T-helper 1 cell (primary cell): ENCODE results near the gene TXLNB.

Source experiments
- DNase-seq, 5 donors: peaks; one replicate each; pipeline ENCODE4 v3.0.0-alpha.2; 2012 to 2020
- total RNA-seq, 4 donors: gene quantifications; one replicate each; lab custom pipeline; 2026; lab: John Stamatoyannopoulos, UW

The TXLNB gene
- 0.59 to 2.7 (median 2.1) reads per million in 4 donors for total RNA-seq

DNA sequence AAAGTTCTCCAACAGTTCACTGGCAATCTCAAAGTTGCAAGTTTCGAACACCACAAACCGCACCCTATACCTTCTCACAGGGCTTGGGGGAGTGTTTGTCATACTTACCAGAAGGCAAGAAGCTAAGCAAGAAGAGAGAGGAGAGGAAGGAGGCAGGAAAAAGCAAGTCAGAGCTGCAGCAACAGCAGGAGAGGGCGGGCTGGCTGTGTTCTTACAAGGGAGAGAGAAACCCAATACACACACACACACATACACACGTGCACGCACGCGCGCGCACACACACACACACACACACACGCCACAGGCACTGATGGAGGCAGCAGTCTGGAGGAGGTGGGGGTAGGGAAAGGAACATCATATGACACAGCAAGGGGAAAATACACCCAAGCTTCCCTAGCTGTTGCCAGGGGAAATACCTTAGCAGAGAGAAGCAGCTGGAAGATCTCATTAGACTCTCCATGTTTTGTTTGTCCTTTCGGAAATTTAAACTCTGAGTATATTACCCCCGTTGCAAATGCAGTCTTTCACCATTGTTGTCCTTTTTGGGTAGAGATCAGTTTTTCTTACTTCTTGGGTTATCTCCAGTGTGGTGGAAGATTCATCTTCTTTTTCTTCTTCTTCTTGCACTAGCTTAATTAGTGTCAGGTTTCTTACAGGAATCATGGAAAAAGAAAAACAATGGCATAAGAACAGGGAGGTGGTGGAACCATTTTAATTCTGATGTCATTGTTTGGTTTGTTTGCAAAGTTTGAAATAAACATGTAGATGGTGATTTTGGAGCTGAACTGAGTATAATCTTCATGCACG, at the start of gene TXLNB:
Gene TXLNB, minus strand, starts transcription at position 186 of the 807 bp plus-strand sequence. CDS start 3,099 bp downstream, outside the sequence.
- DNase-seq = peak; percentile 43 to 96 (median 56)

DNA sequence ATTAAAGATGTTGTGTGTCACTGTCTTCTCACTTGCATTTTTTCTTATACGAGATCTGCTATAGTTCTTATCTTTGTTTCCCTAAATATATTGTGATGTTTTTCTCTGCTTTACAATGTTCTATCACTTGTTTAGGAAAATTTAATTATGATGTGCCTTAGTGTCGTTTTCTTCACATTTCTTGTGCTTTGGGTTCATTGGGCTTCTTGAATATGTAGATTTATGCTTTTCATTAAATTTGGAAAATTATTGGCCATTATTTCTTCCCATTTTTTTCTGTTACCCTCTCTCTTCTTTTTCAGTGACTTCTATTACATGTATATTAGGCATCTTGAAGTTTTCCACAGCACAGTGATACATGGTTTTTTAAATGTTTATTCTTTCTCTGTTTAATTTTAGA, 49.3 kb upstream of the TXLNB start:
- no peak for DNase-seq

DNA sequence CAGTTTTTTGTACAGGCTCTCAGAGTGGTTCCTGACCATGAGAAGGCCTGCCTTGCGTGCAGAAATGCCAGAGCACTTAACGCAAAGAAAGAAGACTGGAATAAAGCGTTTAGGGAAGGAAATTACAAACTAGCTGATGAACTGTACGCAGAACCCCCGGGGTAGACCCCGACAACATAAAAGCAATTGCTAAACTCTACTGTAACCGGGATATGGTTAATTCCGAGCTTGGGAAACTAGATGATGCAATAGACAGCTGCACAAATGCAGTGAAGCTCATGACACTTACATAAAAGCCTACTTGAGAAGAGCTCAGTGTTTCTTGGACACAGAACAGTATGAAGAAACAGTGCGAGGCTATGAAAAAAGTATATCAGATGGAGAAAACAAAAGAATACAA, 47.0 kb upstream of the TXLNB start:
- no peak for DNase-seq

DNA sequence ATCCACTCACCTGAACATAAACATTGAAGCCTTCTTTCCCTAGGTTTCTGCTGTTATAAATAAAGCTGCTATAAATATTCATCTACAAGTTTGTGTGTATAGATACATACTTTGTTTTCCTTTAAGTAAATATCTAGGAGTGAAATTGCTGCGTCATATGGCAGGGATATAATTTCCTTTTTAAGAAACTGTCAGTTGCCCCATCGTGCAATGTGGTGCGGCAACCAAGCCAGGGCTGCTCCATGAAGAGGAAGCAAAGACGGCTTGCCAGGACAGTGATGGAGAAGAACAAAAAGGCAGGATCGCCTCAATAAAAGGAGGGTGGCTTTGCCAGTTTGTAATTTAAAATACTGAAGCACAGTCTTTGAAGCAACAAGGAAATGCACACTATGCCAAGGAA, 46.0 kb upstream of the TXLNB start:
- no peak for DNase-seq

DNA sequence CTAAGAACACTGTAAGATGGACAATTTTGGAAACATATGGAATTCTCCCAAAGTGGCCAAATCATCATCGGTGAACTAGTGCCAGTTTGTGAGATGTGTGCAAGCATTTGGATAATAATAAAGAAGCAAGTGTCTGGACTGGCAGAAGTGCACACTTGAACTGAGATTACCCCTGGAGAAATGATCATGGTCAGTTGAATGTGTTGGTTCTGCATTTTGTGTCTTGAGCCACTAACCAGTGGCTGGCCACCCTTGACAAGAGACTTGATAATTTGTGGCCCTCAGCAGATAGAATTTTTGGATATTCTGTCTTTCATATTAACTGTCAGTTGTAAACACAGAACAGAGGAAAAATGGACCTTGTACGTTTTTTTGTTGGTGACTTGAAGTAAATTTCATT, 45.2 kb upstream of the TXLNB start:
- DNase-seq = no peak

DNA sequence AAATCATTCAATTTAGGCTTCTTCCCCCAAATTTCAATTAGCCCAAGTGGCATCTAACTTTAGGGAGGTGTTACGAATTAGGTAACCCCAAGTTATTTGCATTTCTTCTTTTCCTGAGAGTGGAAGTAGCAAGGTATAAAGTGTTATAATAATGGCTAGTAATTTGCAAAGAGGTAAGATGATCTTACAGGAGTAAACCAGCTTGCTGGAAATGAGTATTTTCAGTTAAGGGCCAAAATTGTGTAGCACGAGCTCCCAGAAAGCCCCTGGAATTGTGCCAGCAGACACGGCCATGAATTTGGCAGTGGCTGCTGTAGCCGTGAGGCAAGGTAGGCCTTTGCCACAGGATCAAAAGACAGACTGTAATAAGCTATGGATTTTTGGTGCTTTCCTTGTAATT, 44.7 kb upstream of the TXLNB start:
- DNase-seq = no peak

DNA sequence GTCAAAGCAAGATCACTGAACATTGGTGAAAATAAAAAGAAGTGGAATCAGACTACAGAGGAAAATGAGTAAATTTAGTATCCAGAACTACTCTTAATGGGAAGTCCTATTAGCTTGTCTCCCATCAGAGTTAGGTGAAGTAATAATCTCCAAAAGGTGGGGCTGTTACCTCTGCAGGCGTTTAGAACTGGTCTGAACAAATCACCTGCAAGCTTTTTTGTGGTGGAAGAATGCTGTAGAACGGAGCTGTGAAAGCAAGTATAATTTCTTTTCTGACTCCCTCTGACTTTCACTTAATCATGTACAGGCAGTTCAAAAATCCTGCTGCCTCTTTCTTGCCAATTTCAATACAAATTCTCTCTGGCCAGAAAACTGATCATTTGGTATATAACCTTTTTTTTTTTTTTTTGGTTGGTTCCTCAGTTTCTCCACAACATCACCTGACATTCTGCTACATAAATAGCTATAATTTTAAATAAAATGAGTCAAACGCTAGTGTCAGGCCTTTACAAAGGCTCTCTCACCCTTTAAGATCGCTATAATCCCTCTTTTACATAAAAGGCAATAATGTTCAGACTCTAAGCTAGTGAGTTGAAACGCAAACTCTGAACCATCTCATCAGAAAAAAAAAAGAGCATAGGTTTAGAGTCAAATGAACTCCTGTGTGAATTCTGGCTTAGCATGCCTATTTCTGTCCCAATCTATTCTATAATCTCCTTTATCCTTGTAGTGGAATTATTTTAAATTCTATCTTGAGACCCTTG, 43.8 kb upstream of the TXLNB start:
- DNase-seq = no peak

DNA sequence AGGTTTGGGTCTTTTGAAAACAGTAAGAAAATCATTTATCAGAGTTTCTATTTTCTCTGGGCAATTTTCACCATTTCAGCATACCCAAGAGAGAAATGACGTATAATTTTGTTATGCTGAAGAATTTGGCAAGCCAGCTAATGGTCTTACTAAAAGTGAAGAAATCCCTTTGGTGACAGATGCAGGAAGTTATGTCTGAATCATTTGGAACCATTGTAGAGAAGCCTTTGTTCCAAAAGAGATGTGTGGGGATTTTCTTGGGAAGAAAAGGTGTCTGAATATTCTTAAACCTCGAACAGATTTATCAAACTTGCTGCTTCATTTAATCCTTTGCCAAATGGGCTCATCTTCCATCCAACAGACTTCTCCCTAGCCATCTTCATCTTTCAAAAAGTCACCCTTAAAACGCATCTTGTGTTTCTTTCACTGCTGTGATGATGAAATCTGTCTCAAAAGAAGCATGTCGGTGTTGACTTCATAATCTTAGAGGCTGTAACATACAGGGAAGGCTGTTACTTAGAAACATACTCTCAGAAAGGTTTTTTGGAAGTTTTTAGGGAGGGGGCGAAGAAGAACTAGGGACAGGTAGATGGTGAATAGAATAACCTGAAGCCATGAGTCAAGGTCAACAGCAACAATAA, 43.1 kb upstream of the TXLNB start:
- DNase-seq = no peak

DNA sequence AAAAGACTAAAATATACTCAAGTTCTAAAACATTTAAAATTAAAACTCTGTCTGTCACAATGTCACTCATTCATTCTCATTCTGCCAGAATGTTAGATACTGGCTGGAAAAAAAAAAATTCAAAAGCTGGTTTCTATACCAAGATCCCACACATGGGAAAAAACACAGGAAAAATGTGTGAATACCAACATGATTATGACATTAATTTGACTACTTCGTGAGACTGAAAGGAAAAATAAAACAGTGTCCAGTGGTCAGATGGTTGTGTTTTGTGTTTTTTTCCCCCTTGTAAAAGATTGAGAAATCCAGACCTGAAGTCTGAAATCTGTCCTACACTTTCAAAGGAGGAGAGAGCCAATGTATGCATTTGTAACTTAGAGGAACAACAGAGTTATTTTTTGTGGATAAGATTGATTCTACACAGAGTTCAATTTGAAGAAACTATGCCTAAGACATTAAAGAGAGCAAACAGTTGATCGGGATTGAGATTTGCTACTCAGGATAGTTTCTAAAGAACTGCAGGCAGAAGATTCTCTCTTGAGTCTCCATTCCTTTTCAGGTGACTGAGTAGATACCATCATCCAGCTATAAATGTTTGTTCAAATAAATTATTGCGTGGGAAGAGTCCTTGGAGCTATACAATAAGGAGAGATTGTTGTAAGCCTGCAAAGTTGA, 39.2 kb upstream of the TXLNB start:
- no peak for DNase-seq

DNA sequence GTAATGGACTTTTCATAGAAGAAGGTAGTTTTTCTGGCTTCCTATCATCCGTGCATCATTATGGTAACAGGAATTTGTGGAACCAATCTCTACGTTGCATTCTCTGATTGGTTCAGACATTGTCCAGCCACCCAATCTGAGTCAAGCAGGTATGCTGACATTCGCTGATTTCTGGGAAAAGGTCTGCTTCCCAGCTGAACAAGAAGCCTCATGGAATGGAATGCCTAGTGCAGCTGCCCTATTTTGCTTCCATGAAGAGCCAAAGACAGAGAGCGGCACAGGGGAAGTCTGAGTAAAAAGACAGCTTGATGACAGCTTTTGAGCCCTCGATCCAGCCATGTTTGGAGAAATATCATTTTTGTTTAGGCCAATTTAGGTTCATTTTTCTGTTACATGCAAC, 38.5 kb upstream of the TXLNB start:
- DNase-seq = no peak

DNA sequence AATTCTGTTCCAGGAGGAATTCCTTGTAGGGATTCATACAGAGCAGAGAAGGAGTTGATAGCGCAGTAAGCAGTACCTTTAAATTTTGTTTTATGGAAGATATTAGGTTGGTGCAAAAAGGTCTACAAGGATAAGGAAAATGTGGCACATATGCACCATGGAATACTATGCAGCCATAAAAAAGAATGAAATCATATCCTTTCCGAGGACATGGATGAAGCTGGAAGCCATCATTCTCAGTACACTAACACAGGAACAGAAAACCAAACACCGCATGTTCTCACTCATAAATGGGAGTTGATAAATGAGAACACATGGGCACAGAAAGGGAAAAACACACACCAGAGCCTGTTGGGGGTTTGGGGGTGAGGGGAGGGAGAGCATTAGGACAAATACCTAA, 37.4 kb upstream of the TXLNB start:
- no peak for DNase-seq

DNA sequence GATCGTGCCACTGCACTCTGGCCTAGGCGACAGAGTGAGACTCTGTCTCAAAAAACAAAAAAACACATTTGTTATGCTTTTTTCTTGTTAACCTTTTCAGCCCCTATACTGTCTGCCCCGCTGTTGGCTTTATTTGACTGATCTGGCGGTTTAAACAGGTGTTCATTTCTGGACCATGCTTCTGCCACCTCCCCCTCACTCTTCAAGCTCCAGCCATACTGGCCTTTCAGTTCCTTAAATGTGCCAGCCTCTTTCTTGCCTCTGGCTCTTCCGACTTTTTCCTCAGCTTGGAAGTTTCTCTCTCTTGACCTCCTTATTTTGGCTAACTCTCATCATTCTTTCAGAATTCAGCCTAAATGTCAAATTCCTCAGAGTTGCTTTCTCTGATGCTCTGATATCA, 35.2 kb upstream of the TXLNB start:
- no peak for DNase-seq

DNA sequence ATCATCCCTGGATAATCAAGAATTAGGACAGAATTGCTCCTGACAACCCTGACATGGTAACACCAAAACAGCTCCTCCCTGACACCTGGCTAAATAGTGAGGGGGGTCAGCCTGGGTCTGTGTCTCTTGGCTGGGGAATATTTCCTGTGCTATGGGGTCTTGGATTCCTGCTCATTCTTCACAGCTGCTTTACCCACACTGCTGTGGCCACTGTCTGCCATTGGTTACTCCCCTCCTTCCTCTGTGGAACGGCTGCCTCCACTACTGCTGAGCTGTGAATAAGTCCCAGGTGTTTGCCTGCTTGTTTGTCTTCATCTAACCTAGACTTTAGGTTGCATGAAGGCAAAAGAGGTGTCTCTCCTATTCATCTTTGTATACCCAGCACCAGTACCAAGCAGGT, 33.9 kb upstream of the TXLNB start:
- DNase-seq = no peak

DNA sequence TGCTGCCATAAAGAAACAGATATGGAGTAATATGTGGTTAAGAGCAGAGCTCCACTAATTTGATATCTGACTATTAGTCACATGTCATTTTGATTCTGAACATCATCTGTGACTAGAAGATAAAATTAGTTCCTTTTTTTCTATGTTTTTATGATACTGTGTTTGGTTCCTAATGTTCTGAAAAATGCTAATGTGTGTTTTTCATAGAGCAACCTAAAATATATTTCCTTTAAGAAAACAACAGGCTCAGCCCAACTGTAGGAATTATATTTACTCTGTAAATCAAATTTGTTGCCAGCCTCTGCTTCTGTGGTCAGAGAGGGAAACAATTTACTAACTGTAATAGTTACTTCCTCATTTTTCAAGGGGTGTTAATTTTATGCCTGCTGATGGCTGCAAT, 33.3 kb upstream of the TXLNB start:
- DNase-seq = no peak

DNA sequence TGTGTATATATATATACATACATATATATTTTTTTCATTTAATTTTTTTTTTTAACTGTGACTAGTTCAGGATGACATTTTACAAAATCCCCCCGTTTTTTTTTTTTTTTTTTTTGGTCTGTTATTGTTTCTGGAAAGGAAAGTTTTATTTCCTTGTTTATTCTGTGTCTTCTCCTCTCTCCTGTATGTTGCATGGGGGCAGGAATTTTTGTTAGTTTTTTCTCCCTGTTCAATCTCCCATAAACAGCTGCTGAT, 32.4 kb upstream of the TXLNB start:
- no peak for DNase-seq

DNA sequence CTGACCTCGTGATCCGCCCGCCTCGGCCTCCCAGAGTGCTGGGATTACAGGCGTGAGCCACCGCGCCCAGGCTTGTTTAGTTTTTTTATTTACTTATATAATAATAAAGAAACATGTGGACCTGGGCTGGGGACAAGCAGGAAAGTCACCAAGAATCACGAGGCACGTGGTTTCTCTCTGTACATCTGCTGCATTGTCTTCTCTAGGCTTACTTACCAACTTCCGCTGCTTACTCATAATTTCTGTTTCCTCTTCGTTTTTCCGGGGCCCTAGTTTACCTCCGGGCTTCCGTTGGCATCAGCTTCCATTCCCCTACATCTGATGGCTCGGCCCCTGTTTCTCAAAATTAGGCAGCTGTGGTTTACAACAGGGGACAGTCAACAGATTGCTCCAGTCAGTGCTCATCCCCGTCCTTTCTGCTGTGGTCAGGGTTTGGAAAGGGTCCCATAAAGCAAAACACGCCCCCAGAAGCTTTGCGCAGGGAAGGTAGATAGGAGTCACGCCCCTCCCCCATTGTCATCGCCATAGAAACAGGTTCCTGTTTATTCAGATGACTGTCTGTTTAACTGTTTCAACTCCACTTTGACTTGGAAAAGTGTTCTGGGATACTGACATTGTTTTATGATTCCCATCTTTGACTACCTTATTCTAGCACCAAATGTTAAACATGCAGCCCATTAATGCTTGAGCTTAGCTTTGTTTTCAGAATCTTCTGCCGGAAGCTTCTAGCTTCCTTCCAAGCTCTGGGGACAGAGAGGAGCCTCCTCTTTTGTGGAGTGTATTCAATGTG, 31.9 kb upstream of the TXLNB start:
- peak; percentile 33 to 95 (median 63) for DNase-seq

DNA sequence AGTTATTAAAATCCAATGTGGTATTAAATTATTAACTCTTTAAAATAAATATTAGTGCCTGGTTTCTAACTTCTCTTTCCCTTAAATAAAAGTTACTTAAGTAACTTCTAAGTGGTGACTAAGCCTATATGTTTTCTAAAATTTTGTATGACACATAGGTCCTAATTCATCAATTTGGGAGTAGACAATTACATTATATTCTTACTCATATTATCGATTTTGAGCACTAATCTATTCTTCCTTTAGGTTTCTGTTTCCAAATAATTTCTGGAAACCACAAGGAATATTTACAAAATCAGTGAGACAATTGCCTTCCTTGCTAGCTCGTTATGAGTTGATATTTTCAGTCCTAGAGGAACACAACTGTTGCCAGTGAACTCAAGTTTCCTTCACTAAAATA, 28.3 kb upstream of the TXLNB start:
- no peak for DNase-seq

DNA sequence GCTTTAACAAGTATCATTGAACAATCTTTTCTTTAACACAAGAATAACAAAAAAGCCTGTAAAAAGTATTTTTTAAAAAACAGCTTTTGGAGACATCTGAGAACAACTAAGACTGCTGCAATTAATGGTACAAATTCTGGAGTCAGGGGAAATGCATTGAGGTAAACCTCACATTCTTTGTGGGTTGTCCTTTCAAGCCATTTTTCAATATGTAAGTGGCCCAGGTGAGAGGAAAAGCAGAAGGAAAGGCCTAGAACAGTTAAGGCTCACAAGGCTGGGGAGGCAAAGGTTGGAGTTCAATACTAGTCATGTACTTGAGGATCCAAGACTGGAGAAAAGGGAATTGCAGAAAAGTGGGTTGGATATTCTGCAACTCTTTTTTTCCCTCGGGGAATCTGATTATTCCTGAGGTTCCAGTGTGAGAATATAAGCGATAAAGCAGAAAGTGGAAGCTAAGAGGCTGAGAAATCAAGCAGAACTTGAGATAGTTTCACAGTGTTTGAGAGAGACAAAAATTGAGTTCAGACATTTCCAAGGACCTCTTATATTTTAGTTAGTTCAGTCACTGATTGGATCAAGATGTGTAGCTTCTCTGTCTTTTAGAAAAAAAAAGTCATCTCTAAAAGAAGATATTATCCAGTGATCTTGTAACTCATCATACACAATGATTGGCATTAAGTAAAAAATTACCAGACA, 25.0 kb upstream of the TXLNB start:
- DNase-seq = no peak

DNA sequence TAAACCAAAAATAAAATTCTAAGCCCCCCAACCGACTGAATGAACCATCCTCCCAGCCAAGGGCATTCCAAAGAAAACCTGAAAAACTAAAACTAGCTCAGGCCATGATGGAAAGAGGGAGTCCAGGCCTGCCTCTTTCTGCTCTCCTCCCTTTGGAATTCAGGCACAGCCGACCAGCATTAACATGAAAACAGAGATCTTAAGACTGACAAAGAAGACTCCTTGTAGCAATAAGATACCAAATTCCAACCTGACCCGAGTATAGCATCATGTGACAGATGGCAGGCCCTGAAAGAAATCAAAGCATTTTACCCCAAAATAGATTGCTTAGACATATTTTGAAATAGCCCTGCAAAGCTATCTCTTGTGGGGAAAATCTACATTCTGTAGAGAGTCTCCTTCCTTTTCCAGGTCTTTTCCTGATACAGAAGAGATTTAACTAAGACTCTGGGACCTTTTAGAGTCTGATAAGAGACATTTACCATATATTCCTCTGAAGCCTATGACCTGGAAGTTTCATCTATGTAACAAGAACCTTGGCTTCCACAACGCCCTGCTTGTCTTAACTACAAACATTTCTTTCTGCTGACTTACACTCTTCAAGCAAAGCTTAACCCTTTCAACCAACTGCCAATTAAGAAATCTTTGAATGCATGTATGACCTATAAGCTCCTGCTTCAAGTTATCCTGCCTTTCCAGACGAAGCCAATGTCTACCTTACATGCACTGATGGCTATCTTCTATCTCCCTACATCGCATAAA, 22.2 kb upstream of the TXLNB start:
- DNase-seq = no peak

DNA sequence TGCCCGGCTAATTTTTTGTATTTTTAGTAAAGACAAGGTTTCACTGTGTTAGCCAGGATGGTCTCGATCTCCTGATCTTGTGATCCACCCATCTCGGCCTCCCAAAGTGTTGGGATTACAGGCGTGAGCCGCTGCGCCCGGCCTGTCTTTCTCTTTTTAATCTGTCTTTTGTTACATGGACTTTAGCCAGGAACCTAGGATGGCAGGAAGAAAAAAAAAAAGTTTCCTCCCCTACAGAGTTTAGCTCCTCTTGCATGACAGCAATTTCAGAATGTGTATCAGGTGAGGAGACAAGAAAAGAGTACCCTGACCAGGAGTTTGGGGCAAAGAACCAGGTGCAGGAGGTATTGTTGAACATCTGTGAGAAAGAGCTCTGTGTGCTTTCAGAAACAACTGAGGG, 21.4 kb upstream of the TXLNB start:
- no peak for DNase-seq

DNA sequence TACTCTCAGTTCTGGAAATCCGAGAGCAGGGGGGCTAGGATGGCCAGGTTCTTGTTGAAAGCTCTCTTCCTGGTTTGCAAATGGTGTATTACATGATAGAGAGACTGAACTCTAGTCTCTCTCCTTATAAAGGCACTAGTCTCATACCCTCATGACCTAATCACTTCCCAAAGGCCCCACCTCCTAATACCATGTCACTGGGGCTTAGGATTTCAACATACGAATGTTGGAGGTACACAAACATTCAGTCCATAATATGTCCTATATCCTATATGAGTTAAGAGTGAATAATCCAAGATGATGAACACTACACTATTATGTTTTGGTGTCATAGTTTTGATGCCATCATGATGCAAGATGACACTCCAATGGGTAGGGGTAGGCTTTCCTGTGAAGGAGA, 20.0 kb upstream of the TXLNB start:
- DNase-seq = no peak
